Measurements from ENCODE around the gene CCDC18. TPM values are rescaled to one million over a fixed set of nuclear protein-coding genes. Genes with fewer than 3 reads are reported as not detected.

Gene CCDC18
- total RNA-seq, 1 donor from 2014 or later: 16.9 TPM

GRCh38 chr1:93324486-93325464 is 144.3 kb downstream of the CCDC18 start:
- TF ChIP-seq CTCF (IDR thresholded peaks at IDR 0.05; ENCODE audit: insufficient read depth, low read length, poor library complexity, severe bottlenecking): no peak
- H3K36me3 ChIP-seq (ENCODE audit: control insufficient read depth, insufficient read depth, low read length): no peaks in the 10 kb centered on the region
- peak; percentile 70 for DNase-seq (ENCODE audit: low read depth)
- H3K4me3 ChIP-seq (ENCODE audit: low read depth, low read length): no peak overlapping the region
- no peaks in the 10 kb centered on the region for H3K27me3 ChIP-seq (ENCODE audit: control insufficient read depth, insufficient read depth, low read length)

Other genes starting within 250 kb of the CCDC18 start
- gene DIPK1A, start 219.3 kb upstream of the CCDC18 start, total RNA-seq: 1.6 and 1.8 TPM in 2 replicates
- gene MTF2, start 101.4 kb upstream of the CCDC18 start, total RNA-seq: 18.1 and 24.6 TPM in 2 replicates
- gene TMED5, start 311 bp upstream of the CCDC18 start, total RNA-seq: 58.5 and 64.6 TPM in 2 replicates
- 45.1 and 52.1 TPM in 2 replicates for gene DR1, start 165.2 kb downstream of the CCDC18 start, total RNA-seq